Measurements from ENCODE around the gene MAP3K7. TPM values are rescaled to one million over a fixed set of nuclear protein-coding genes. Genes with fewer than 3 reads are reported as not detected.

The MAP3K7 gene
- total and polyA plus RNA-seq, 2 of the 13 experiments (the other 11 are each of a cell fraction or from before 2014, with no cell fraction given), result 24.1 to 24.4 TPM

DNA sequence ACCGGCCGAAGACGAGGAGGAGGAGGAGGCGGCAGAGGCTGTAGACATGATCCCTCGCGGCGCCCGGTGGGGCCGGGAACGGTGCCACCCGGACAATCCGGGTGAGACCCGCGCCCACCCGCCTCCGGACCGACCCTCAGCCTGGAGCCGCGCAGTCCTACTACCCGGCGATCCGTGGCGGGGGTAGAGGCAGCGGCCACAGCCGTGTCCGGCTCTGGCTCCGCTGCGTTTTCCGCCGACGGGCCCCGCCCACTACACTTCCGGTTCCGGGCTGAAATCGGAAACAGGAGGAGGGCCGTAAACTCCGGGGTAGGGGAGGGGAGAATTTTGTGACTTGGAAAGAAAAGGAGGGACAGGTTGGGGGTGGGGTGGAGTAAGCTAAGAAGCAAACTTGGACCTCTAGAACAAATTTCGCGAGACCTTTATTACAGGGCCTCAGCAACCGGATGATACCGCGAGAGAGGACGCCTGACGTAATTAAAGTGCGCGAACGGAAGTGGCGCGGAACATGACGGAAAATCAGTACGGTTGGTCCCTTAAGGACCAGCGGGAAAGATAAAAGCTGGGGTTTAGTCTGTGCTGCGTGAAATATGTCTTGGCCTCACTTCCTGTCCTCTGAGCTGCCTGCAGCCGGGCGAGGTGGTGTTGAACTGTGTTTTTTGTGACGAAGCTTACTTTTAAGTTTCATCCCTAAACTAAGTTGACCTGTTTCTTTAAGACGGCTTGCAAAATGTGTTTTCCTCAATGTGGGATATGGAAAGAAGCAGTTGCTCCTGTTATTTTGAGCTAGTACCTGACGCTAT lies at the start of gene MAP3K7 (continued):
- TF ChIP-seq, protein P1, sequence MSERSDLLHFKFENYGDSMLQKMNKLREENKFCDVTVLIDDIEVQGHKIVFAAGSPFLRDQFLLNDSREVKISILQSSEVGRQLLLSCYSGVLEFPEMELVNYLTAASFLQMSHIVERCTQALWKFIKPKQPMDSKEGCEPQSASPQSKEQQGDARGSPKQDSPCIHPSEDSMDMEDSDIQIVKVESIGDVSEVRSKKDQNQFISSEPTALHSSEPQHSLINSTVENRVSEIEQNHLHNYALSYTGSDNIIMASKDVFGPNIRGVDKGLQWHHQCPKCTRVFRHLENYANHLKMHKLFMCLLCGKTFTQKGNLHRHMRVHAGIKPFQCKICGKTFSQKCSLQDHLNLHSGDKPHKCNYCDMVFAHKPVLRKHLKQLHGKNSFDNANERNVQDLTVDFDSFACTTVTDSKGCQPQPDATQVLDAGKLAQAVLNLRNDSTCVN (CRISPR knock-in tag; IDR thresholded peaks at IDR 0.05; ENCODE audit: borderline replicate concordance), result no peak
- no peak for TF ChIP-seq NFE2L2 (IDR thresholded peaks at IDR 0.05; ENCODE audit: low read length)
- no peak for TF ChIP-seq NR3C1 (CRISPR knock-in tag; IDR thresholded peaks at IDR 0.05)
- 0 out of 2 replicates have a peak, but pooled peaks have one; percentile 50 for TF ChIP-seq TOE1 (CRISPR knock-in tag; IDR thresholded peaks at IDR 0.05)
- TF ChIP-seq KDM2A (CRISPR knock-in tag; IDR thresholded peaks at IDR 0.05; ENCODE audit: borderline replicate concordance, low read depth), result no peak; the same call in 1 of the 2 replicates
- TF ChIP-seq TBP (CRISPR knock-in tag; IDR thresholded peaks at IDR 0.05), result no peak
- TF ChIP-seq ZNF10 (CRISPR knock-in tag; IDR thresholded peaks at IDR 0.05; ENCODE audit: borderline replicate concordance, low read depth), result no peak
- TF ChIP-seq GTF2F1 (IDR thresholded peaks at IDR 0.05; ENCODE audit: low read length), result no peak
- TF ChIP-seq ZNF260 (CRISPR knock-in tag; IDR thresholded peaks at IDR 0.05; ENCODE audit: borderline replicate concordance, low read depth), result no peak
- TF ChIP-seq SMAD1 (CRISPR knock-in tag; IDR thresholded peaks at IDR 0.05; ENCODE audit: borderline replicate concordance, low read depth), result no peak
- TF ChIP-seq, protein P2, sequence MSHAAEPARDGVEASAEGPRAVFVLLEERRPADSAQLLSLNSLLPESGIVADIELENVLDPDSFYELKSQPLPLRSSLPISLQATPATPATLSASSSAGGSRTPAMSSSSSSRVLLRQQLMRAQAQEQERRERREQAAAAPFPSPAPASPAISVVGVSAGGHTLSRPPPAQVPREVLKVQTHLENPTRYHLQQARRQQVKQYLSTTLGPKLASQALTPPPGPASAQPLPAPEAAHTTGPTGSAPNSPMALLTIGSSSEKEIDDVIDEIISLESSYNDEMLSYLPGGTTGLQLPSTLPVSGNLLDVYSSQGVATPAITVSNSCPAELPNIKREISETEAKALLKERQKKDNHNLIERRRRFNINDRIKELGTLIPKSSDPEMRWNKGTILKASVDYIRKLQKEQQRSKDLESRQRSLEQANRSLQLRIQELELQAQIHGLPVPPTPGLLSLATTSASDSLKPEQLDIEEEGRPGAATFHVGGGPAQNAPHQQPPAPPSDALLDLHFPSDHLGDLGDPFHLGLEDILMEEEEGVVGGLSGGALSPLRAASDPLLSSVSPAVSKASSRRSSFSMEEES (CRISPR knock-in tag; IDR thresholded peaks at IDR 0.05), result no peak
- TF ChIP-seq, protein P3, sequence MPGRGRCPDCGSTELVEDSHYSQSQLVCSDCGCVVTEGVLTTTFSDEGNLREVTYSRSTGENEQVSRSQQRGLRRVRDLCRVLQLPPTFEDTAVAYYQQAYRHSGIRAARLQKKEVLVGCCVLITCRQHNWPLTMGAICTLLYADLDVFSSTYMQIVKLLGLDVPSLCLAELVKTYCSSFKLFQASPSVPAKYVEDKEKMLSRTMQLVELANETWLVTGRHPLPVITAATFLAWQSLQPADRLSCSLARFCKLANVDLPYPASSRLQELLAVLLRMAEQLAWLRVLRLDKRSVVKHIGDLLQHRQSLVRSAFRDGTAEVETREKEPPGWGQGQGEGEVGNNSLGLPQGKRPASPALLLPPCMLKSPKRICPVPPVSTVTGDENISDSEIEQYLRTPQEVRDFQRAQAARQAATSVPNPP (CRISPR knock-in tag; IDR thresholded peaks at IDR 0.05), result no peak
- TF ChIP-seq NFKBIZ (CRISPR knock-in tag; IDR thresholded peaks at IDR 0.05), result no peak
- TF ChIP-seq PRMT3 (CRISPR knock-in tag; IDR thresholded peaks at IDR 0.05; ENCODE audit: borderline replicate concordance, low read depth), result no peak
- TF ChIP-seq, protein P4, sequence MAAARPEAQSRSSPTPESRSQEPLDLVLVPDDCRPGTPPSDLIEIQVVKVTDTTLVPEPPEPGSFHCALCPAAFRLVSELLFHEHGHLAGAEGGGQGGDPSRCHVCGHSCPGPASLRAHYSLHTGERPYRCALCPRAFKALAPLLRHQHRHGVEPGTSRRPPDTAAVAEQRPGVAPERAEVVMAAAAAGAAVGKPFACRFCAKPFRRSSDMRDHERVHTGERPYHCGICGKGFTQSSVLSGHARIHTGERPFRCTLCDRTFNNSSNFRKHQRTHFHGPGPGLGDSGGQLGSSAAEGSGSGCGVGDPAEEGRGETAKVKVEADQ (CRISPR knock-in tag; IDR thresholded peaks at IDR 0.05; ENCODE audit: borderline replicate concordance), result peak; percentile 42; the same call in 1 of the 2 replicates
- TF ChIP-seq, protein P5, sequence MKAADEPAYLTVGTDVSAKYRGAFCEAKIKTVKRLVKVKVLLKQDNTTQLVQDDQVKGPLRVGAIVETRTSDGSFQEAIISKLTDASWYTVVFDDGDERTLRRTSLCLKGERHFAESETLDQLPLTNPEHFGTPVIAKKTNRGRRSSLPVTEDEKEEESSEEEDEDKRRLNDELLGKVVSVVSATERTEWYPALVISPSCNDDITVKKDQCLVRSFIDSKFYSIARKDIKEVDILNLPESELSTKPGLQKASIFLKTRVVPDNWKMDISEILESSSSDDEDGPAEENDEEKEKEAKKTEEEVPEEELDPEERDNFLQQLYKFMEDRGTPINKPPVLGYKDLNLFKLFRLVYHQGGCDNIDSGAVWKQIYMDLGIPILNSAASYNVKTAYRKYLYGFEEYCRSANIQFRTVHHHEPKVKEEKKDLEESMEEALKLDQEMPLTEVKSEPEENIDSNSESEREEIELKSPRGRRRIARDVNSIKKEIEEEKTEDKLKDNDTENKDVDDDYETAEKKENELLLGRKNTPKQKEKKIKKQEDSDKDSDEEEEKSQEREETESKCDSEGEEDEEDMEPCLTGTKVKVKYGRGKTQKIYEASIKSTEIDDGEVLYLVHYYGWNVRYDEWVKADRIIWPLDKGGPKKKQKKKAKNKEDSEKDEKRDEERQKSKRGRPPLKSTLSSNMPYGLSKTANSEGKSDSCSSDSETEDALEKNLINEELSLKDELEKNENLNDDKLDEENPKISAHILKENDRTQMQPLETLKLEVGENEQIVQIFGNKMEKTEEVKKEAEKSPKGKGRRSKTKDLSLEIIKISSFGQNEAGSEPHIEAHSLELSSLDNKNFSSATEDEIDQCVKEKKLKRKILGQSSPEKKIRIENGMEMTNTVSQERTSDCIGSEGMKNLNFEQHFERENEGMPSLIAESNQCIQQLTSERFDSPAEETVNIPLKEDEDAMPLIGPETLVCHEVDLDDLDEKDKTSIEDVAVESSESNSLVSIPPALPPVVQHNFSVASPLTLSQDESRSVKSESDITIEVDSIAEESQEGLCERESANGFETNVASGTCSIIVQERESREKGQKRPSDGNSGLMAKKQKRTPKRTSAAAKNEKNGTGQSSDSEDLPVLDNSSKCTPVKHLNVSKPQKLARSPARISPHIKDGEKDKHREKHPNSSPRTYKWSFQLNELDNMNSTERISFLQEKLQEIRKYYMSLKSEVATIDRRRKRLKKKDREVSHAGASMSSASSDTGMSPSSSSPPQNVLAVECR (CRISPR knock-in tag; IDR thresholded peaks at IDR 0.05; ENCODE audit: borderline replicate concordance), result peak; percentile 94
- TF ChIP-seq FOXA3 (CRISPR knock-in tag; IDR thresholded peaks at IDR 0.05), result peak; percentile 39; the same call in 1 of the 2 replicates
- TF ChIP-seq ZNF850 (CRISPR knock-in tag; conservative IDR thresholded peaks at IDR 0.05), result no peak
- TF ChIP-seq SMARCC2 (IDR thresholded peaks at IDR 0.05), result no peak
- TF ChIP-seq MIXL1 (CRISPR knock-in tag; IDR thresholded peaks at IDR 0.05), result peak; percentile 38; the same call in 1 of the 2 replicates
- peak; percentile 99 for TF ChIP-seq CREB1 (IDR thresholded peaks at IDR 0.05)
- TF ChIP-seq CREB1 (CRISPR knock-in tag; IDR thresholded peaks at IDR 0.05), result peak; percentile 100
